Fibroblast of lung (primary cell): Measurements from ENCODE around the gene UBR7.

ENCODE experiments used
- EZH2 ChIP-seq: IDR thresholded peaks from 2 replicates; pipeline ENCODE4 v1.5.1; 2012; ENCODE audit warnings: low read length, control low read depth, mild to moderate bottlenecking; ENCODE audit errors: missing control alignments
- TF ChIP-seq, protein P1 (sequence below), 2 donors: IDR thresholded peaks in 1 of 2; conservative IDR thresholded peaks in 1 of 2; 1 replicate in 1 of 2; 2 replicates in 1 of 2; pipeline ENCODE4 v1.5.1; 2011 to 2012; ENCODE audit warnings: low read length in 2 of 2, control low read depth in 1 of 2, inconsistent platforms in 1 of 2, low read depth in 1 of 2, mild to moderate bottlenecking in 1 of 2

GRCh38 chr14:93266127-93266526, 59.1 kb downstream of the UBR7 start:
- TF ChIP-seq, protein P1, sequence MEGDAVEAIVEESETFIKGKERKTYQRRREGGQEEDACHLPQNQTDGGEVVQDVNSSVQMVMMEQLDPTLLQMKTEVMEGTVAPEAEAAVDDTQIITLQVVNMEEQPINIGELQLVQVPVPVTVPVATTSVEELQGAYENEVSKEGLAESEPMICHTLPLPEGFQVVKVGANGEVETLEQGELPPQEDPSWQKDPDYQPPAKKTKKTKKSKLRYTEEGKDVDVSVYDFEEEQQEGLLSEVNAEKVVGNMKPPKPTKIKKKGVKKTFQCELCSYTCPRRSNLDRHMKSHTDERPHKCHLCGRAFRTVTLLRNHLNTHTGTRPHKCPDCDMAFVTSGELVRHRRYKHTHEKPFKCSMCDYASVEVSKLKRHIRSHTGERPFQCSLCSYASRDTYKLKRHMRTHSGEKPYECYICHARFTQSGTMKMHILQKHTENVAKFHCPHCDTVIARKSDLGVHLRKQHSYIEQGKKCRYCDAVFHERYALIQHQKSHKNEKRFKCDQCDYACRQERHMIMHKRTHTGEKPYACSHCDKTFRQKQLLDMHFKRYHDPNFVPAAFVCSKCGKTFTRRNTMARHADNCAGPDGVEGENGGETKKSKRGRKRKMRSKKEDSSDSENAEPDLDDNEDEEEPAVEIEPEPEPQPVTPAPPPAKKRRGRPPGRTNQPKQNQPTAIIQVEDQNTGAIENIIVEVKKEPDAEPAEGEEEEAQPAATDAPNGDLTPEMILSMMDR (conservative IDR thresholded peaks at IDR 0.05 in 1 of 2, IDR thresholded peaks at IDR 0.05 in 1 of 2; ENCODE audit: low read depth in 1 of 2, low read length in 2 of 2), result no peak
- TF ChIP-seq EZH2, result no peak
